Measurements from ENCODE around the gene STAB2. TPM values are rescaled to one million over a fixed set of nuclear protein-coding genes. Genes with fewer than 3 reads are reported as not detected.
A peak's percentile ranks its signal among the peaks of the same experiment; 100 is the strongest.
"Not testable (repeated sequence)": the region's sequence is repeated elsewhere in the genome, so short reads cannot be mapped to it uniquely, and the experiment has no call there.

STAB2 gene
- total RNA-seq, 1 donor = not detected

GRCh38 chr12:103642240-103642864 is 55.3 kb downstream of the STAB2 start:
- Histone ChIP-seq H3K79me2 (ENCODE audit: insufficient read depth, low read length) (no peaks in the 10 kb centered on the region), H3K36me3 (ENCODE audit: insufficient read depth, low read length) (no peaks in the 10 kb centered on the region), H3K4me2 (ENCODE audit: insufficient read depth, low read length) (no peak overlapping the region), H3K27me3 (ENCODE audit: insufficient read depth, low read length) (peaks cover 5% of the 10 kb centered on the region), H3K4me3 (ENCODE audit: insufficient read depth, low read length) (no peak overlapping the region), H3K27ac (ENCODE audit: low read depth, low read length) (no peak overlapping the region), H3K9me3 (ENCODE audit: low read depth, low read length) (no peaks in the 10 kb centered on the region), H2AFZ (ENCODE audit: low read length) (no peak overlapping the region), H3K4me1 (ENCODE audit: insufficient read depth, low read length) (no peaks in the 10 kb centered on the region), H4K20me1 (ENCODE audit: insufficient read depth, low read length) (no peaks in the 10 kb centered on the region)
- DNase-seq (ENCODE audit: insufficient read length, low spot score, missing footprints) = no peak
- TF ChIP-seq CTCF (IDR thresholded peaks at IDR 0.05; ENCODE audit: extremely low read depth, low read depth, low read length) = no peak

- Histone ChIP-seq H3K36me3 (ENCODE audit: insufficient read depth, low read length) (no peaks in the 10 kb centered on the region), H3K4me1 (ENCODE audit: insufficient read depth, low read length) (no peaks in the 10 kb centered on the region), H3K27ac (ENCODE audit: low read depth, low read length) (no peak overlapping the region), H4K20me1 (ENCODE audit: insufficient read depth, low read length) (no peaks in the 10 kb centered on the region), H2AFZ (ENCODE audit: low read length) (no peak overlapping the region), H3K79me2 (ENCODE audit: insufficient read depth, low read length) (no peaks in the 10 kb centered on the region), H3K4me3 (ENCODE audit: insufficient read depth, low read length) (no peak overlapping the region), H3K4me2 (ENCODE audit: insufficient read depth, low read length) (no peak overlapping the region), H3K27me3 (ENCODE audit: insufficient read depth, low read length) (no peaks in the 10 kb centered on the region), H3K9me3 (ENCODE audit: low read depth, low read length) (no peaks in the 10 kb centered on the region)
- DNase-seq (ENCODE audit: insufficient read length, low spot score, missing footprints) = peak; percentile 66
- no peak for TF ChIP-seq CTCF (IDR thresholded peaks at IDR 0.05; ENCODE audit: extremely low read depth, low read depth, low read length)
Observed at GRCh38 chr12:103645202-103645601, 58.1 kb downstream of the STAB2 start.

- no peaks in the 10 kb centered on the region for H3K79me2 ChIP-seq (ENCODE audit: insufficient read depth, low read length)
- H4K20me1 ChIP-seq (ENCODE audit: insufficient read depth, low read length) = no peaks in the 10 kb centered on the region
- H3K4me2 ChIP-seq (ENCODE audit: insufficient read depth, low read length) = no peak overlapping the region
- TF ChIP-seq CTCF (IDR thresholded peaks at IDR 0.05; ENCODE audit: extremely low read depth, low read depth, low read length) = no peak
- no peak overlapping the region for H2AFZ ChIP-seq (ENCODE audit: low read length)
- no peak overlapping the region for H3K27ac ChIP-seq (ENCODE audit: low read depth, low read length)
- no peak for DNase-seq (ENCODE audit: insufficient read length, low spot score, missing footprints)
- H3K4me1 ChIP-seq (ENCODE audit: insufficient read depth, low read length) = no peaks in the 10 kb centered on the region
- H3K27me3 ChIP-seq (ENCODE audit: insufficient read depth, low read length) = no peaks in the 10 kb centered on the region
- H3K36me3 ChIP-seq (ENCODE audit: insufficient read depth, low read length) = no peaks in the 10 kb centered on the region
- no peak overlapping the region for H3K4me3 ChIP-seq (ENCODE audit: insufficient read depth, low read length)
- no peaks in the 10 kb centered on the region for H3K9me3 ChIP-seq (ENCODE audit: low read depth, low read length)
Observed at GRCh38 chr12:103647267-103647666, 60.2 kb downstream of the STAB2 start.

- Histone ChIP-seq H3K36me3 (ENCODE audit: insufficient read depth, low read length) (no peaks in the 10 kb centered on the region), H3K4me3 (ENCODE audit: insufficient read depth, low read length) (no peak overlapping the region), H3K9me3 (ENCODE audit: low read depth, low read length) (no peaks in the 10 kb centered on the region), H4K20me1 (ENCODE audit: insufficient read depth, low read length) (no peaks in the 10 kb centered on the region), H3K79me2 (ENCODE audit: insufficient read depth, low read length) (no peaks in the 10 kb centered on the region), H3K4me1 (ENCODE audit: insufficient read depth, low read length) (no peaks in the 10 kb centered on the region), H3K27me3 (ENCODE audit: insufficient read depth, low read length) (no peaks in the 10 kb centered on the region), H3K27ac (ENCODE audit: low read depth, low read length) (no peak overlapping the region), H2AFZ (ENCODE audit: low read length) (no peak overlapping the region), H3K4me2 (ENCODE audit: insufficient read depth, low read length) (no peak overlapping the region)
- DNase-seq (ENCODE audit: insufficient read length, low spot score, missing footprints) = no peak
- no peak for TF ChIP-seq CTCF (IDR thresholded peaks at IDR 0.05; ENCODE audit: extremely low read depth, low read depth, low read length)
Observed at GRCh38 chr12:103652808-103653207, 65.7 kb downstream of the STAB2 start.

GRCh38 chr12:103653568-103654173 is 66.6 kb downstream of the STAB2 start:
- not testable (repeated sequence) for DNase-seq (ENCODE audit: insufficient read length, low spot score, missing footprints); H3K27me3 ChIP-seq (ENCODE audit: insufficient read depth, low read length); H3K4me2 ChIP-seq (ENCODE audit: insufficient read depth, low read length); H3K36me3 ChIP-seq (ENCODE audit: insufficient read depth, low read length); H3K27ac ChIP-seq (ENCODE audit: low read depth, low read length); H3K4me1 ChIP-seq (ENCODE audit: insufficient read depth, low read length); H4K20me1 ChIP-seq (ENCODE audit: insufficient read depth, low read length); H3K9me3 ChIP-seq (ENCODE audit: low read depth, low read length); H3K4me3 ChIP-seq (ENCODE audit: insufficient read depth, low read length); H3K79me2 ChIP-seq (ENCODE audit: insufficient read depth, low read length); H2AFZ ChIP-seq (ENCODE audit: low read length)
